ENCODE measurements around the gene KLF13. TPM values are rescaled to one million over a fixed set of nuclear protein-coding genes. Genes with fewer than 3 reads are reported as not detected.

Gene KLF13
- total RNA-seq, 1 donor from 2014 or later, result 85.9 TPM

DNA sequence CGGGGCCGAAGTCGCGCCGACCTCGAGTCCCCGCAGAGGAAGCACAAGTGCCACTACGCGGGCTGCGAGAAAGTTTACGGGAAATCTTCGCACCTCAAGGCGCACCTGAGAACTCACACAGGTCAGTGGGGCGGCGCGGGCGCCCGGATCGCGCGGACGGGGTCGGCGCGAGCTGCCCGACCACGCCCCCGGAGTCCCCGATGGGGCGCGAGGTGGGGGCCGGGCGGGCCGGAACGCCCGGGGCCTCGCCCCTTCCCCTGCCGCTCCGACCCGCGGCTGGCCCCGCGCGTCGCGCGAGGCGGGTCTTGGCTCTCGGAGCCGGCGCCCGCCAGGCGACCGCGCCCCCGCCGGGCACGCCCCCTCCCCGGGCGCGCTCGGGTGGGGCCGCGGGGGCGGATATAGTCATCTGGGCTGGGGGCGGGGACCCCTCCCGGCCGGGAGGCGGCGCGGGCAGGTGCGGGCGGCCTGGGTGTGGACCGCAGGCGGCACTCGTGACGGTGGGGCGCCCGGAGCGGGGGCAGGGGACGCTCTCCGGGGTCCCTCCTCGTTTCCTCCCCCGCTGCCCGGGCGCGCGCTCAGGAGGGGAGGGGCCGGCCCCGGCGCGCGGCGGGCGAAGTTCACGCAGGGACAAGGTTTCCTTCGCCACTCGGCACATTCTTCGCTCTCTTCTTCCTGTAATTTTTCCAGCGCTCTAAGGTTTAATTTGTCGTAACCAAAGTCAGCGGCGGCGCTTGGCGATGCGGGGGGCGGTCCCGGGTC lies 1.2 kb downstream of the KLF13 start:
- DNase-seq (ENCODE audit: low spot score), result peak; percentile 80
- intact Hi-C loops (cut with DNase I), result loop anchor here (1.0 to 10.0 kb wide), 2 partner anchors 23 to 113 kb away; no protein-coding TSS in a partner anchor
- peak; percentile 1 for ATAC-seq

GRCh38 chr15:31328428-31328968 lies 1.9 kb downstream of the KLF13 start:
- peak; percentile 75 for DNase-seq (ENCODE audit: low spot score)
- no peak for ATAC-seq
- intact Hi-C loops (cut with DNase I), result loop anchor here (1.0 to 10.0 kb wide), 2 partner anchors 23 to 114 kb away; no protein-coding TSS in a partner anchor

DNA sequence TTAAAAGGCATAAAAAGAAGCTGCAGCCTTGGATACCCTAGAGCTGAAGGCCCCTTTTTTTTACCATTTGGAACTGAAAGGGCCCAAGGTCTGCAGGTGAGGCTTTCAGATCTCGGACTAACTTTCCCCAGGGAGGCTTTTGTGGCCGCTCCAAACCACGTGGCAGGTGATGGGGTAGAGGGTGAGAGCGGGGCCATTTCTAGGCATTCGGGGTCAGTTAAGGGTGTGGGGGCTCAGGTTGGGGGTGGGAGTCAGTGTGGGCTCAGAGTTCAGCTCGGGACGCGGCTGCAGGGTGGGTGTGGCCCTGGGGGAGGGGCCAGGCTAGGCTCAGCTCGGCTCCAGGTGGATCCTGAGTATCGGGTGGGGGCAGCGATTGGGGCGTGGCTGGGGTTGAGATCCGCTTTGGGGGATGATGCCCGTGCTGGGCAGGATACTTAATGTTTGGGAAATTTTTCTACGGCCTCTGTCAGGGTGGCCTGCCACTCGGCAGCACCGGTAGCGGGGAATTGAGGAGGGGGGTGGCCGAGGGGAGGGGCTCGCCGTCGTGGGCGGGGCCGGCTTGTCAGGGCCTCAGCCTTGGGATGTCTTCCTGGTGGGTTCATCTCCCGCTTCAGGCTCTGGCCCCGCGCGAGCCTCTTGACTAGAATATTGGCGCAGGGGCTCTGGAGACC lies 2.5 kb downstream of the KLF13 start:
- intact Hi-C loops (cut with DNase I), result loop anchor here (1.0 to 10.0 kb wide), 2 partner anchors 22 to 114 kb away; no protein-coding TSS in a partner anchor
- DNase-seq (ENCODE audit: low spot score) (no peak), ATAC-seq (no peak)

GRCh38 chr15:31329640-31330010 lies 3.0 kb downstream of the KLF13 start:
- DNase-seq (ENCODE audit: low spot score) (no peak), ATAC-seq (no peak)
- intact Hi-C loops (cut with DNase I), result loop anchor here (10.0 kb wide), 1 partner anchor 115 kb away; no protein-coding TSS in a partner anchor

- DNase-seq (ENCODE audit: low spot score) (no peak), ATAC-seq (no peak)
- intact Hi-C loops (cut with DNase I), result no loop called here
Measured at GRCh38 chr15:31330111-31330785, 3.6 kb downstream of the KLF13 start.

- intact Hi-C loops (cut with DNase I), result no loop called here
- ATAC-seq (no peak), DNase-seq (ENCODE audit: low spot score) (no peak)
Measured at GRCh38 chr15:31330836-31331235, 4.2 kb downstream of the KLF13 start.

DNA sequence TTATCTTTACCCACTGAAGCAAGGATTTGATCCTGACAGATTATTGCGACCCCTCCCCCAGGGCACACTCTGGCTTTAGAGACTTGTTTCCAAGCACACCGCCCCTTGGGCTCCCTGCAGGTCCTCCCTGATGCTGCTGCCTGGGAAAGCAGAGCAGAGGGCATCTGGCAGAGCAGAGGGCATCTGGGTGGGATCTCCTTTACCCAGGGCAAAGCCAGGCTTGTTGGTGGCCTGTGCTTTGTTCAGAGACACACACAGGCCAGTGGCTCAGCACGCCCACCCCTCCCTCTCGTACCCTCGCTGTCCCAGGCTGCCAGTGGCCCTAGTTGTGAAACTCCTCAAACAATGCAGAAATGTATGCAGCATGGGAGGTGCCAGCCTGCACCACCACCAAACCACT lies 4.8 kb downstream of the KLF13 start:
- intact Hi-C loops (cut with DNase I), result no loop called here

GRCh38 chr15:31332020-31332680 lies 5.5 kb downstream of the KLF13 start:
- DNase-seq (ENCODE audit: low spot score), result no peak
- no peak for ATAC-seq
- intact Hi-C loops (cut with DNase I), result no loop called here

More for the DNA sequence above, 4.8 kb downstream of the KLF13 start:
- DNase-seq (ENCODE audit: low spot score), result no peak
- no peak for ATAC-seq

GRCh38 chr15:31332681-31333071 lies 6.0 kb downstream of the KLF13 start:
- DNase-seq (ENCODE audit: low spot score) (no peak), ATAC-seq (no peak)
- intact Hi-C loops (cut with DNase I), result no loop called here

GRCh38 chr15:31333119-31333518 lies 6.5 kb downstream of the KLF13 start:
- intact Hi-C loops (cut with DNase I), result no loop called here
- no peak for DNase-seq (ENCODE audit: low spot score)
- ATAC-seq, result no peak

- intact Hi-C loops (cut with DNase I), result no loop called here
- ATAC-seq (no peak), DNase-seq (ENCODE audit: low spot score) (no peak)
Measured at GRCh38 chr15:31333820-31334219, 7.2 kb downstream of the KLF13 start.

- intact Hi-C loops (cut with DNase I), result no loop called here
- no peak for ATAC-seq
Measured at GRCh38 chr15:31335989-31336592, 9.5 kb downstream of the KLF13 start.

DNA sequence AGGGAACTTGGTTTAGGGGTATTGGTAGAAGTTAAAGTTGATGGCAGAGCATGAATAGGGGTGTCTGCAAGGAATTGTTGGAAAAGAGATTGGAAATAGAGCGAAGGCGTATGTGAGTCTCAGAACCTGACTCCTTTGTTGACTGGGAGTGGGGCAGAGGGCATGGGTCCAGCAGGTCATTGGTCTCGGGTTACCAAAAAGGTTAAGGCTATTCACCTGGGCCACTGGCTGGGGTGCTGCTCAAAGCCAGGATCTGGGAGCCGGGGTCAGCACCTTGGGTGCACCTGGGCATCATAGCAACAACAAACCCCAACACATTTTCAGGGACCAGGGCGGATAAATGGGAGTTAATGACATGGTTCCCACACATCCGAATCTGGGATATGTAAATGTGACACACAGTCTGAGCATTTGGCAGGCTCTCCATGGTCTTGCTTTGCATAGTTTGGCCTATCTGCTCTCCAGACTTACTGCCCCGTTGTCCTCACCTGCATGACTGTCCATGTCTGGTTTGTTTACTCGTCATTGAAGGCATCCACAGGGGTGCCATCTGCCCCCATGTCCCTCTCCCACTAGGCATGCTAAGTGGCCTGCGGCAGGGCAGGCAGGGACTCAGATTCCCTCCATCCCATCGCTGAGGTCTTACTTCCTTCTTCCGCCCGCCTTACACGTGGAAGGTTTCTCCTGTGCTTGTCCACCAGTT lies 10.1 kb downstream of the KLF13 start:
- intact Hi-C loops (cut with DNase I), result no loop called here
- DNase-seq (ENCODE audit: low spot score) (no peak), ATAC-seq (no peak)

More at GRCh38 chr15:31335989-31336592, 9.5 kb downstream of the KLF13 start:
- DNase-seq (ENCODE audit: low spot score), result no peak

- ATAC-seq (no peak), DNase-seq (ENCODE audit: low spot score) (no peak)
- intact Hi-C loops (cut with DNase I), result no loop called here
Measured at GRCh38 chr15:31337352-31338031, 10.9 kb downstream of the KLF13 start.

DNA sequence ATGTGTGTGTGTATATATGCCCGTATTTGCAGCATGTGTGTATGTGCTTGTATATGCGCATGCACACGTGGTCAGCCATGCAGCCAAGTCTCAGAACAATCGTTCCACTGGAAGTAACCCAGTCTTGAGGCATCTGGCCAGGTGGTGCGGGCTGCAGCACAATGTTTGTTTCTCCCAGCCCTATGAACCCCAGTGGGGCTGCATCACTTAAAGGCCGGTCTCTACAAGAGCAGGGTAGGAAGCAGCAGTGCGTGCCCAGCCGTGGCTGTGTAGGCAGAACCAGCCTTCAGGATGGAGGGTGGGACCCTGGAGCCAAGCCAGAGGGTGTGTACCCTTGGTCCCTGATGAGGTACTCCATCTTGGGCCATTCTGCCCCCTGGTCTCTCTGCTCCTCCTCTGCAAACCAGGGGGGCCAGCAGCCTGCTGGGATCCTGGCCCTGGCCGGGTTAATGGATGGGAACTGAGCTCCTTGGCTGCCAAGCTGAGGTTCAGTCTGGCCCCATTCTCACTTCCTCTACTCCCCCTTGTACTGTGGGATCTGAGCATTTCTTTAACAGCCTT lies 11.8 kb downstream of the KLF13 start:
- ATAC-seq (peak; percentile 55), DNase-seq (ENCODE audit: low spot score) (no peak)
- intact Hi-C loops (cut with DNase I), result no loop called here

- intact Hi-C loops (cut with DNase I), result no loop called here
Measured at GRCh38 chr15:31338879-31339557, 12.4 kb downstream of the KLF13 start.

DNA sequence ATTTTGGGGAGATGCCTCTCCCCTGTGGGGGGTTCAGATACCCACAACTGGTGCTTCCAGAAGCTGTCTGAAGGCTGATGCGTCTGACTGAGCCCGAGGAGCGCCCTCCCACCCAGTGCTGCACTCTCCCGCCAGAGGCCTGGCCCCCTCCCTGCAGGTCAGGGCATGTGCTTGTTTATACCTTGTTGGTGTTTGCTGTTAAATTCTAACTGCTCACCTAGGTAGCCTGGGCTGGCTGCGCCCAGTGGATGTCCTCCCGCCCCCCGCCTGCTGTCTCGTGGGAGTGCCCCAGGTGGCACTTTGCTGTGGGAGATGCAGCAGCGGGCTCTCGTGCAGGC lies 12.9 kb downstream of the KLF13 start:
- DNase-seq (ENCODE audit: low spot score) (no peak), ATAC-seq (no peak)
- intact Hi-C loops (cut with DNase I), result no loop called here

More at GRCh38 chr15:31338879-31339557, 12.4 kb downstream of the KLF13 start:
- ATAC-seq (peak; percentile 78), DNase-seq (ENCODE audit: low spot score) (peak; percentile 75)

Data from sciatic nerve (tissue), 2 donors.